Caco-2 (cell line): ENCODE data around the gene ELOVL1. TPM values are rescaled to one million over a fixed set of nuclear protein-coding genes. Genes with fewer than 3 reads are reported as not detected.

Source experiments
- BruUV-seq: library from RNA; stranded (reverse); fragments of 400-500 nt; replicated peaks from 2 replicates; lab custom pipeline; 2021; lab: Mats Ljungman, UMichigan
- CTCF ChIA-PET: fragments of 300-600 bp; sonication (Branson Sonifier 250); formaldehyde crosslinking; loops from one replicate; lab custom pipeline; 2022; ENCODE audit warnings: antibody characterized with exemption; lab: Charles Lee
- POLR2A ChIA-PET: fragments of 300-600 bp; sonication (Branson Sonifier 250); formaldehyde crosslinking; loops from one replicate; lab custom pipeline; 2022; ENCODE audit warnings: antibody characterized with exemption; lab: Charles Lee
- DNase-seq, 2 experiments: peaks; one replicate each; pipeline versions ENCODE4 v3.0.0 to v3.0.0-alpha.2; 2020 to 2022
- H3K27me3 ChIP-seq: replicated peaks from 2 replicates; pipeline ENCODE4 v1.6.0; 2011; ENCODE audit warnings: low read length; ENCODE audit not compliant: control insufficient read depth, insufficient read depth
- H3K36me3 ChIP-seq: 2 replicates; pipeline ENCODE4 v1.5.1; 2011; ENCODE audit warnings: low read length; ENCODE audit not compliant: control insufficient read depth, insufficient read depth
- H3K4me1 ChIP-seq: fragments of 250-450 bp; sonication (Bioruptor Pico); 2 replicates; pipeline ENCODE4 v1.5.1; 2020; ENCODE audit warnings: mild to moderate bottlenecking
- H3K4me3 ChIP-seq: 2 replicates; pipeline ENCODE4 v1.5.1; 2011; ENCODE audit warnings: low read depth, mild to moderate bottlenecking, control low read depth, low read length
- H3K9me3 ChIP-seq: fragments of 250-450 bp; sonication (Bioruptor Pico); 2 replicates; pipeline ENCODE4 v1.5.1; 2020; ENCODE audit warnings: mild to moderate bottlenecking, moderate library complexity
- H3K27ac Mint-ChIP-seq: one replicate; pipeline ENCODE4 v1.8.0; 2022; ENCODE audit warnings: mixed read lengths; ENCODE audit not compliant: unreplicated experiment
- H3K27me3 Mint-ChIP-seq: one replicate; pipeline ENCODE4 v1.8.0; 2022; ENCODE audit warnings: mixed read lengths; ENCODE audit not compliant: insufficient read depth, unreplicated experiment
- H3K36me3 Mint-ChIP-seq: one replicate; pipeline ENCODE4 v1.8.0; 2022; ENCODE audit warnings: mild to moderate bottlenecking, mixed read lengths; ENCODE audit not compliant: insufficient read depth, unreplicated experiment
- H3K4me1 Mint-ChIP-seq: one replicate; pipeline ENCODE4 v1.8.0; 2022; ENCODE audit warnings: low read depth, mixed read lengths; ENCODE audit not compliant: unreplicated experiment
- H3K4me3 Mint-ChIP-seq: one replicate; pipeline ENCODE4 v1.8.0; 2022; ENCODE audit warnings: mild to moderate bottlenecking, moderate library complexity, mixed read lengths; ENCODE audit not compliant: unreplicated experiment
- H3K9me3 Mint-ChIP-seq: one replicate; pipeline ENCODE4 v1.8.0; 2022; ENCODE audit warnings: mixed read lengths; ENCODE audit not compliant: unreplicated experiment
- intact Hi-C: fragments of 100-400 bp; cut with micrococcal nuclease; formaldehyde crosslinking; loops from one replicate; pipeline ENCODE4 v1.10.0; 2022; ENCODE audit not compliant: unreplicated experiment
- total RNA-seq: library from RNA; stranded (reverse); gene quantifications from 2 replicates; pipeline ENCODE4 v1.2.3, GENCODE V29; 2022
- TF ChIP-seq, protein P1 (sequence below), 2 experiments: fragments of 200-600 bp in 1 of 2; IDR thresholded peaks; 1 replicate in 1 of 2; 2 replicates in 1 of 2; pipeline versions ENCODE4 v1.5.1 to v1.8.0; 2011 to 2022; ENCODE audit warnings: antibody characterized with exemption in 1 of 2, control low read depth in 1 of 2, inconsistent platforms in 1 of 2, low read depth in 1 of 2, low read length in 1 of 2, mild to moderate bottlenecking in 1 of 2, moderate library complexity in 1 of 2; ENCODE audit not compliant: insufficient read depth in 1 of 2, severe bottlenecking in 1 of 2, unreplicated experiment in 1 of 2

The ELOVL1 gene
- total RNA-seq, 1 experiment from 2014 or later: 66.8 TPM

DNA sequence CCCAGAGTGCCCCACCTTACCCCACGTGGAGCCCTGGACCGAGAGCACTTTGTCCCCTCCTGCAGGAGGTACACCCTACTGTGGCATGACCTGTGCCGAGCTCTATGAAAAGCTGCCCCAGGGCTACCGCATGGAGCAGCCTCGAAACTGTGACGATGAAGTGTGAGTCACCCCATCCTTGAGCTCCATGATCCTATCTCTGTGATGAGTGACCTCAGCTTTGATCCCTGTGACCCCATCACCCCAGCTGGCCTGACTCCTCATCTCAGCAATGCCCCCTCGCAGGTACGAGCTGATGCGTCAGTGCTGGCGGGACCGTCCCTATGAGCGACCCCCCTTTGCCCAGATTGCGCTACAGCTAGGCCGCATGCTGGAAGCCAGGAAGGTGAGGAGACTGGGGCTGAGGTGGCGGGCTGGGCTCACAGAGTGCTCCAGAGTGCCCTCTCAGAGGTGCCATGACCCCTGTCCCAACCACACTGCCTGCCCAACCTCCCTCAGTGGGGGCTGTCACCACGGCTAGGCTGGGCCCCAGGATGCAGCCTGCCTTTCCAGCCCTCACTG, 46.4 kb downstream of the ELOVL1 start:
- intact Hi-C loops: no loop called here
- Histone ChIP-seq H3K4me1 (no peaks in the 10 kb centered on the region), H3K4me3 (no peak overlapping the region), H3K36me3 (no peaks in the 10 kb centered on the region), H3K27me3 (no peaks in the 10 kb centered on the region), H3K9me3 (peaks cover 14% of the 10 kb centered on the region)
- ChIA-PET CTCF (no interaction called here), POLR2A (no interaction called here)
- Mint-ChIP-seq H3K9me3 (no peaks in the 10 kb centered on the region), H3K4me3 (no peak overlapping the region), H3K36me3 (no peaks in the 10 kb centered on the region), H3K4me1 (no peaks in the 10 kb centered on the region), H3K27me3 (no peaks in the 10 kb centered on the region), H3K27ac (no peak overlapping the region)
- TF ChIP-seq, protein P1, sequence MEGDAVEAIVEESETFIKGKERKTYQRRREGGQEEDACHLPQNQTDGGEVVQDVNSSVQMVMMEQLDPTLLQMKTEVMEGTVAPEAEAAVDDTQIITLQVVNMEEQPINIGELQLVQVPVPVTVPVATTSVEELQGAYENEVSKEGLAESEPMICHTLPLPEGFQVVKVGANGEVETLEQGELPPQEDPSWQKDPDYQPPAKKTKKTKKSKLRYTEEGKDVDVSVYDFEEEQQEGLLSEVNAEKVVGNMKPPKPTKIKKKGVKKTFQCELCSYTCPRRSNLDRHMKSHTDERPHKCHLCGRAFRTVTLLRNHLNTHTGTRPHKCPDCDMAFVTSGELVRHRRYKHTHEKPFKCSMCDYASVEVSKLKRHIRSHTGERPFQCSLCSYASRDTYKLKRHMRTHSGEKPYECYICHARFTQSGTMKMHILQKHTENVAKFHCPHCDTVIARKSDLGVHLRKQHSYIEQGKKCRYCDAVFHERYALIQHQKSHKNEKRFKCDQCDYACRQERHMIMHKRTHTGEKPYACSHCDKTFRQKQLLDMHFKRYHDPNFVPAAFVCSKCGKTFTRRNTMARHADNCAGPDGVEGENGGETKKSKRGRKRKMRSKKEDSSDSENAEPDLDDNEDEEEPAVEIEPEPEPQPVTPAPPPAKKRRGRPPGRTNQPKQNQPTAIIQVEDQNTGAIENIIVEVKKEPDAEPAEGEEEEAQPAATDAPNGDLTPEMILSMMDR (IDR thresholded peaks at IDR 0.05; ENCODE audit: insufficient read depth in 1 of 2, low read depth in 1 of 2, low read length in 1 of 2, severe bottlenecking in 1 of 2, unreplicated experiment in 1 of 2): no peak
- DNase-seq: no peak
- no TSS peak for BruUV-seq

DNA sequence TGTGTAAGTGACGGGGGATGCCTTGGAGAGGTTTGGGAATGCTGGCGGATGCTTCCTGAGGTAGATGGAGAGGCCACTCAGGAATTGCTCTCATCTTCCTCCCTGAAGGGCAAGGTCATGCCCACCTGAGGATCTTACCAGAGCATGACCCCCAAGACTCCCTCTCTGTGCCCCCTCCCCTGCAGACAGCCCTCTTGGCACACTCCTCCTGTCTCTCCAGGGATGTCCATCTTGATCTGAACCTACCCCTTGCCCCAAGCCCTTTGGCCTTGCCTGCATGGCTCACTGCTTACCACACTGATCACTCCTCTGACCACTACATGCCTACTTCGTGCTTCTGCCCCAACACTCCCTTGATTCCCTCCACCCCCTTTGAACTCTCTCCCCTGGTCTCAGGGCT, 48.0 kb downstream of the ELOVL1 start:
- POLR2A ChIA-PET: no interaction called here
- no peaks in the 10 kb centered on the region for H3K4me1 Mint-ChIP-seq
- BruUV-seq: no TSS peak
- H3K36me3 Mint-ChIP-seq: no peaks in the 10 kb centered on the region
- Histone ChIP-seq H3K4me1 (no peaks in the 10 kb centered on the region), H3K36me3 (no peaks in the 10 kb centered on the region), H3K9me3 (peaks cover 4% of the 10 kb centered on the region; the same call in 1 of the 2 replicates), H3K27me3 (no peaks in the 10 kb centered on the region), H3K4me3 (no peak overlapping the region)
- no peaks in the 10 kb centered on the region for H3K9me3 Mint-ChIP-seq
- intact Hi-C loops: no loop called here
- TF ChIP-seq, protein P1 (IDR thresholded peaks at IDR 0.05; ENCODE audit: insufficient read depth in 1 of 2, low read depth in 1 of 2, low read length in 1 of 2, severe bottlenecking in 1 of 2, unreplicated experiment in 1 of 2): no peak
- CTCF ChIA-PET: no interaction called here
- no peak overlapping the region for H3K27ac Mint-ChIP-seq
- no peaks in the 10 kb centered on the region for H3K27me3 Mint-ChIP-seq
- H3K4me3 Mint-ChIP-seq: no peak overlapping the region
- DNase-seq: no peak

DNA sequence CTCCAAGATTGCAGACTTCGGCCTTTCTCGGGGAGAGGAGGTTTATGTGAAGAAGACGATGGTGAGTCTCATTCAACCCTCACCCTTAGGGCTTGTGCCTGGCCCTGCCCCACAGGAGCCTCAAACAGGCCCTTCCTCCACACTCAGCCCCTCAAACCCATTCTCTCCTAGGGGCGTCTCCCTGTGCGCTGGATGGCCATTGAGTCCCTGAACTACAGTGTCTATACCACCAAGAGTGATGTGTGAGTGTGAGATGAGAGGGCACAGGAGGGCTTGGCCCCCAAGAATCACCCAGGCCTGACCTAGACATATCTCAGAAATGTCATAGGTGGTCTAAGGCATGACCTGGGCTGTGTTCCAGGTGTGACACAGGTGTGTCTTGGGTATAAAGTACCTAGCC, 48.5 kb downstream of the ELOVL1 start:
- Mint-ChIP-seq H3K27ac (no peak overlapping the region), H3K4me1 (no peaks in the 10 kb centered on the region), H3K27me3 (no peaks in the 10 kb centered on the region), H3K36me3 (no peaks in the 10 kb centered on the region), H3K4me3 (no peak overlapping the region), H3K9me3 (no peaks in the 10 kb centered on the region)
- DNase-seq: no peak
- no TSS peak for BruUV-seq
- H3K4me3 ChIP-seq: no peak overlapping the region
- H3K27me3 ChIP-seq: no peaks in the 10 kb centered on the region
- no peaks in the 10 kb centered on the region for H3K4me1 ChIP-seq
- H3K9me3 ChIP-seq: no peaks in the 10 kb centered on the region
- TF ChIP-seq, protein P1 (IDR thresholded peaks at IDR 0.05; ENCODE audit: insufficient read depth in 1 of 2, low read depth in 1 of 2, low read length in 1 of 2, severe bottlenecking in 1 of 2, unreplicated experiment in 1 of 2): no peak
- POLR2A ChIA-PET: no interaction called here
- intact Hi-C loops: no loop called here
- H3K36me3 ChIP-seq: no peaks in the 10 kb centered on the region
- CTCF ChIA-PET: no interaction called here
